A673 (cell line): ENCODE measurements around the gene ESR1.

Source experiments
- EZH2 ChIP-seq: fragments of 200-600 bp; sonication (generic); IDR thresholded peaks from 2 replicates; pipeline ENCODE4 v1.6.1; 2017; ENCODE audit warnings: borderline replicate concordance, low read depth, mild to moderate bottlenecking, mixed read lengths, antibody characterized with exemption, low read length; ENCODE audit not compliant: poor library complexity, severe bottlenecking
- TF ChIP-seq, protein P1 (sequence below): fragments of 300-800, 200-600 bp; sonication (generic); conservative IDR thresholded peaks from 2 replicates; pipeline ENCODE4 v1.5.1; 2017; ENCODE audit warnings: low read depth, mild to moderate bottlenecking, antibody characterized with exemption, low read length, moderate library complexity, mixed read lengths

DNA sequence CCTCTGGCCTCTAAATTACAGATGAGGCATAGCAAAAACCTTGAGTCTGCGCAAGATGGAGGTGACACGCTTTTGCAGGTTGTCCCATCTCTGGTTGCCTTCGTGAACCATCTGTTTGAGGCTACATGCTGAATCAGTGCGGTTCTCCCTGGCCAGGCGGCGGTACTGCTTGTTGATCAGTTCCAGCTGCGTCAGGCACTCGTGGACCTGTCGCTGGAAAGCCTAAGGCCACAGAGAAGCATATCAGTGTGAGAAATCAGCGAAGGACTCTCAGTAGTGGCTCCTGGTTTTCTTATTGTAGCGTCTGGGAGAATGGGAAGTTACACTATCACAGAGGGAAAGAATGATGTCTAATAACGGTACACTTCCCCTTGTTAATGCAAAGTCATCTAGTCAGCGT, 344.4 kb downstream of the ESR1 start:
- TF ChIP-seq EZH2: no peak
- TF ChIP-seq, protein P1, sequence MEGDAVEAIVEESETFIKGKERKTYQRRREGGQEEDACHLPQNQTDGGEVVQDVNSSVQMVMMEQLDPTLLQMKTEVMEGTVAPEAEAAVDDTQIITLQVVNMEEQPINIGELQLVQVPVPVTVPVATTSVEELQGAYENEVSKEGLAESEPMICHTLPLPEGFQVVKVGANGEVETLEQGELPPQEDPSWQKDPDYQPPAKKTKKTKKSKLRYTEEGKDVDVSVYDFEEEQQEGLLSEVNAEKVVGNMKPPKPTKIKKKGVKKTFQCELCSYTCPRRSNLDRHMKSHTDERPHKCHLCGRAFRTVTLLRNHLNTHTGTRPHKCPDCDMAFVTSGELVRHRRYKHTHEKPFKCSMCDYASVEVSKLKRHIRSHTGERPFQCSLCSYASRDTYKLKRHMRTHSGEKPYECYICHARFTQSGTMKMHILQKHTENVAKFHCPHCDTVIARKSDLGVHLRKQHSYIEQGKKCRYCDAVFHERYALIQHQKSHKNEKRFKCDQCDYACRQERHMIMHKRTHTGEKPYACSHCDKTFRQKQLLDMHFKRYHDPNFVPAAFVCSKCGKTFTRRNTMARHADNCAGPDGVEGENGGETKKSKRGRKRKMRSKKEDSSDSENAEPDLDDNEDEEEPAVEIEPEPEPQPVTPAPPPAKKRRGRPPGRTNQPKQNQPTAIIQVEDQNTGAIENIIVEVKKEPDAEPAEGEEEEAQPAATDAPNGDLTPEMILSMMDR: no peak
